Prostate gland (tissue), 2 donors: ENCODE measurements around the gene GRPEL1. TPM values are rescaled to one million over a fixed set of nuclear protein-coding genes. Genes with fewer than 3 reads are reported as not detected.

Source experiments
- DNase-seq: peaks from one replicate; pipeline ENCODE4 v3.0.0-alpha.2; 2019; ENCODE audit warnings: low spot score
- H3K27ac ChIP-seq, 2 donors: fragments of 200-600 bp; sonication (generic); 2 replicates each; pipeline ENCODE4 v1.5.1; 2017 to 2019
- H3K27me3 ChIP-seq: fragments of 200-600 bp; sonication (generic); replicated peaks from 2 replicates; pipeline ENCODE4 v1.5.1; 2019; ENCODE audit not compliant: insufficient read depth
- H3K36me3 ChIP-seq, 2 donors: fragments of 200-600 bp; sonication (generic); 1 replicate in 1 of 2; 2 replicates in 1 of 2; pipeline versions ENCODE4 v1.5.1 to v1.8.1; 2017 to 2019
- H3K4me1 ChIP-seq: fragments of 200-600 bp; sonication (generic); replicated peaks from 2 replicates; pipeline ENCODE4 v1.5.1; 2019
- H3K4me3 ChIP-seq, 2 donors: fragments of 200-600 bp; sonication (generic); 2 replicates each; pipeline ENCODE4 v1.5.1; 2017 to 2019
- H3K9me3 ChIP-seq: fragments of 200-600 bp; sonication (generic); 2 replicates; pipeline ENCODE4 v1.5.1; 2017
- CTCF ChIP-seq, 4 experiments: fragments of 200-600 bp in 2 of 4; fragments of 450-650 bp in 2 of 4; sonication (generic) in 2 of 4; IDR thresholded peaks; 1 replicate in 3 of 4; 2 replicates in 1 of 4; pipeline ENCODE4 v1.5.1; 2016 to 2019; ENCODE audit warnings: antibody characterized with exemption in 4 of 4, mild to moderate bottlenecking in 2 of 4, moderate library complexity in 2 of 4
- POLR2A ChIP-seq: fragments of 450-650 bp; IDR thresholded peaks from one replicate; pipeline ENCODE4 v1.6.1; 2016; ENCODE audit warnings: antibody characterized with exemption, mild to moderate bottlenecking
- POLR2AphosphoS5 ChIP-seq: sonication (generic); formaldehyde crosslinking; IDR thresholded peaks from one replicate; pipeline ENCODE4 v1.6.1; 2017; ENCODE audit warnings: antibody characterized with exemption
- WGBS: methylation state at CpG from one replicate; pipeline ENCODE4 v1.1.5; 2018; 5-methylcytosine and 5-hydroxymethylcytosine counted together
- intact Hi-C: fragments of 100-400 bp; cut with DNase I; formaldehyde crosslinking; loops from one replicate; pipeline ENCODE4 v1.14.2; 2022
- total RNA-seq, 2 donors: library from RNA; depleted of rRNA; stranded (reverse); fragments of >200 nt; gene quantifications; one replicate each; pipeline ENCODE4 v1.1.0, GENCODE V29; 2016

The GRPEL1 gene
- total RNA-seq, 2 donors from 2014 or later, result 12.8 to 25.6 TPM

- no peaks in the 10 kb centered on the region for H3K27me3 ChIP-seq
- no peaks in the 10 kb centered on the region for H3K4me1 ChIP-seq
- WGBS, result 83% methylated on average over 15 of the region's 16 CpGs
- H3K27ac ChIP-seq, result no peak overlapping the region
- intact Hi-C loops, result no loop called here
- H3K4me3 ChIP-seq, result no peak overlapping the region
- DNase-seq, result no peak
- no peaks in the 10 kb centered on the region for H3K36me3 ChIP-seq
- no peak for TF ChIP-seq POLR2A
- no peaks in the 10 kb centered on the region for H3K9me3 ChIP-seq
Measured at GRCh38 chr4:7095611-7096155, 27.8 kb upstream of the GRPEL1 start.

- WGBS, result 82% methylated on average over 10 of the region's 10 CpGs
- Histone ChIP-seq H3K27me3 (no peaks in the 10 kb centered on the region), H3K4me3 (no peak overlapping the region), H3K4me1 (no peaks in the 10 kb centered on the region), H3K36me3 (no peaks in the 10 kb centered on the region), H3K9me3 (no peaks in the 10 kb centered on the region), H3K27ac (no peak overlapping the region)
- no peak for TF ChIP-seq POLR2AphosphoS5
- TF ChIP-seq POLR2A, result no peak
- no peak for TF ChIP-seq CTCF (IDR thresholded peaks at IDR 0.05)
- DNase-seq, result no peak
- intact Hi-C loops, result no loop called here
Measured at GRCh38 chr4:7094916-7095315, 27.1 kb upstream of the GRPEL1 start.

- WGBS, result 80% methylated on average over 3 of the region's 3 CpGs
- Histone ChIP-seq H3K27me3 (no peaks in the 10 kb centered on the region), H3K4me1 (no peaks in the 10 kb centered on the region), H3K9me3 (no peaks in the 10 kb centered on the region), H3K36me3 (no peaks in the 10 kb centered on the region), H3K27ac (no peak overlapping the region), H3K4me3 (no peak overlapping the region)
- intact Hi-C loops, result no loop called here
- no peak for DNase-seq
- no peak for TF ChIP-seq POLR2A
- TF ChIP-seq CTCF (IDR thresholded peaks at IDR 0.05), result no peak
- no peak for TF ChIP-seq POLR2AphosphoS5
Measured at GRCh38 chr4:7092026-7092425, 24.2 kb upstream of the GRPEL1 start.

- no peaks in the 10 kb centered on the region for H3K36me3 ChIP-seq
- WGBS, result 23% methylated on average over 5 of the region's 5 CpGs
- no peaks in the 10 kb centered on the region for H3K9me3 ChIP-seq
- no peak overlapping the region for H3K27ac ChIP-seq
- no peaks in the 10 kb centered on the region for H3K4me1 ChIP-seq
- DNase-seq, result no peak
- intact Hi-C loops, result no loop called here
- no peak overlapping the region for H3K4me3 ChIP-seq
- H3K27me3 ChIP-seq, result no peaks in the 10 kb centered on the region
- TF ChIP-seq POLR2AphosphoS5 (no peak), CTCF (IDR thresholded peaks at IDR 0.05) (no peak), POLR2A (no peak)
Measured at GRCh38 chr4:7089213-7089986, 21.5 kb upstream of the GRPEL1 start.

GRCh38 chr4:7087036-7087435, 19.2 kb upstream of the GRPEL1 start:
- 77% methylated on average over 3 of the region's 3 CpGs for WGBS
- no peak overlapping the region for H3K27ac ChIP-seq
- no peaks in the 10 kb centered on the region for H3K27me3 ChIP-seq
- H3K36me3 ChIP-seq, result no peaks in the 10 kb centered on the region
- H3K4me1 ChIP-seq, result no peaks in the 10 kb centered on the region
- TF ChIP-seq CTCF (IDR thresholded peaks at IDR 0.05) (no peak), POLR2AphosphoS5 (no peak), POLR2A (no peak)
- no peaks in the 10 kb centered on the region for H3K9me3 ChIP-seq
- no peak for DNase-seq
- no peak overlapping the region for H3K4me3 ChIP-seq
- intact Hi-C loops, result no loop called here
